Endothelial cell of umbilical vein (primary cell): ENCODE results near the gene RER1. TPM values are rescaled to one million over a fixed set of nuclear protein-coding genes. Genes with fewer than 3 reads are reported as not detected.

Source experiments
- BruUV-seq: library from RNA; stranded (reverse); fragments of 400-500 nt; replicated peaks from 2 replicates; lab custom pipeline; 2021; lab: Mats Ljungman, UMichigan
- CTCF ChIA-PET: fragments of 300-600, 350-600 bp; sonication (Branson Sonifier 250); formaldehyde crosslinking; loops from one replicate; lab custom pipeline; 2021; ENCODE audit warnings: antibody characterized with exemption, inconsistent platforms; lab: Charles Lee
- POLR2A ChIA-PET: fragments of 300-600, 350-600 bp; sonication (Branson Sonifier 250); formaldehyde crosslinking; loops from one replicate; lab custom pipeline; 2021; ENCODE audit warnings: antibody characterized with exemption, inconsistent platforms; lab: Charles Lee
- DNase-seq: peaks from one replicate; pipeline ENCODE4 v3.0.0-alpha.2; 2011; ENCODE audit warnings: low read depth, low spot score
- FAIRE-seq: peaks from 2 replicates; lab custom pipeline; 2011; peaks lifted over from hg19 to GRCh38; lab: Jason Lieb, UNC
- H2AFZ ChIP-seq: 2 replicates; pipeline ENCODE4 v1.6.0; 2012; ENCODE audit warnings: low read depth, low read length, control low read depth, inconsistent platforms
- H3K27ac ChIP-seq: 2 replicates; pipeline ENCODE4 v1.5.1; 2011; ENCODE audit warnings: low read depth, mild to moderate bottlenecking, control low read depth, low read length, moderate library complexity; ENCODE audit not compliant: insufficient read depth
- H3K27me3 ChIP-seq, 2 experiments: 2 replicates each; pipeline versions ENCODE4 v1.6.0 to v1.6.1; 2011; ENCODE audit warnings: low read length in 2 of 2, mixed read lengths in 1 of 2; ENCODE audit not compliant: control insufficient read depth in 2 of 2, insufficient read depth in 2 of 2
- H3K36me3 ChIP-seq, 2 experiments: 2 replicates in 1 of 2; 3 replicates in 1 of 2; pipeline ENCODE4 v1.5.1; 2011; ENCODE audit warnings: low read length in 2 of 2, mild to moderate bottlenecking in 1 of 2, moderate library complexity in 1 of 2; ENCODE audit not compliant: control insufficient read depth in 2 of 2, insufficient read depth in 2 of 2; ENCODE audit errors: extremely low read depth in 1 of 2
- H3K4me1 ChIP-seq: 3 replicates; pipeline ENCODE4 v1.5.1; 2011; ENCODE audit warnings: mild to moderate bottlenecking, low read length; ENCODE audit not compliant: control insufficient read depth, insufficient read depth; ENCODE audit errors: extremely low read depth
- H3K4me2 ChIP-seq: 2 replicates; pipeline ENCODE4 v1.6.1; 2011; ENCODE audit warnings: low read length, control low read depth, mixed read lengths; ENCODE audit not compliant: insufficient read depth
- H3K4me3 ChIP-seq, 3 experiments: fragments of 200-600 bp in 1 of 3; sonication (generic), shearing (Covaris generic) in 1 of 3; replicated peaks in 1 of 3; 2 replicates each; pipeline ENCODE4 v1.5.1; 2011 to 2016; ENCODE audit warnings: control low read depth in 3 of 3, low read length in 3 of 3, mild to moderate bottlenecking in 2 of 3, inconsistent platforms in 1 of 3, low read depth in 1 of 3, moderate library complexity in 1 of 3; ENCODE audit not compliant: insufficient read depth in 1 of 3
- H3K79me2 ChIP-seq: 2 replicates; pipeline ENCODE4 v1.6.0; 2012; ENCODE audit warnings: low read length, inconsistent platforms; ENCODE audit not compliant: control insufficient read depth, insufficient read depth
- H3K9ac ChIP-seq: replicated peaks from 2 replicates; pipeline ENCODE3; 2011; ENCODE audit warnings: low read length, control low read depth; ENCODE audit not compliant: insufficient read depth; ENCODE audit errors: extremely low read depth
- H3K9me1 ChIP-seq: replicated peaks from 3 replicates; pipeline ENCODE4 v1.6.0; 2011; ENCODE audit warnings: mild to moderate bottlenecking, low read length; ENCODE audit not compliant: control insufficient read depth, insufficient read depth; ENCODE audit errors: extremely low read depth
- H3K9me3 ChIP-seq: replicated peaks from 2 replicates; pipeline ENCODE4 v1.5.1; 2012; ENCODE audit warnings: low read length, inconsistent platforms; ENCODE audit not compliant: control insufficient read depth, insufficient read depth
- H4K20me1 ChIP-seq: replicated peaks from 2 replicates; pipeline ENCODE3; 2011; ENCODE audit warnings: mild to moderate bottlenecking, low read length; ENCODE audit not compliant: control insufficient read depth, insufficient read depth; ENCODE audit errors: extremely low read depth
- CTCF ChIP-seq, 2 donors: IDR thresholded peaks; 1 replicate in 1 of 2; 2 replicates in 1 of 2; pipeline ENCODE4 v1.5.1; 2011; ENCODE audit warnings: low read length in 2 of 2, mild to moderate bottlenecking in 2 of 2, moderate library complexity in 2 of 2, control low read depth in 1 of 2, inconsistent platforms in 1 of 2, low read depth in 1 of 2; ENCODE audit not compliant: insufficient read depth in 1 of 2; ENCODE audit errors: extremely low read depth in 1 of 2
- FOS ChIP-seq: IDR thresholded peaks from 2 replicates; pipeline ENCODE4 v1.6.1; 2011; ENCODE audit warnings: mild to moderate bottlenecking, low read length, moderate library complexity, borderline replicate concordance; ENCODE audit not compliant: insufficient read depth
- GATA2 ChIP-seq: IDR thresholded peaks from 2 replicates; pipeline ENCODE4 v1.7.0; 2011; ENCODE audit warnings: low read depth, mild to moderate bottlenecking, moderate library complexity, mixed read lengths, low read length; ENCODE audit not compliant: insufficient read length, insufficient read depth
- MYC ChIP-seq: IDR thresholded peaks from one replicate; pipeline ENCODE4 v1.6.1; 2011; ENCODE audit warnings: mild to moderate bottlenecking, low read depth, low read length
- POLR2A ChIP-seq: IDR thresholded peaks from 2 replicates; pipeline ENCODE4 v1.6.1; 2012; ENCODE audit warnings: low read depth, mild to moderate bottlenecking, control low read depth, low read length
- POLR2AphosphoS5 ChIP-seq: IDR thresholded peaks from 2 replicates; pipeline ENCODE4 v1.6.1; 2012; ENCODE audit warnings: low read depth, mild to moderate bottlenecking, control low read depth, low read length, moderate library complexity; ENCODE audit not compliant: insufficient read depth
- dilution Hi-C: fragments of 300-500 bp; cut with MboI; formaldehyde crosslinking; loops from one replicate; pipeline ENCODE4 v1.15.0; 2019; ENCODE audit warnings: low sequenced_read_pairs; ENCODE audit not compliant: extremely low pct_ligation_motif_present
- intact Hi-C: fragments of 100-400 bp; cut with micrococcal nuclease; formaldehyde crosslinking; loops from one replicate; pipeline ENCODE4 v1.10.0; 2022
- polyA plus RNA-seq, 4 experiments: library from polyadenylated mRNA; depleted of rRNA in 3 of 4; stranded (reverse) in 3 of 4; unstranded in 1 of 4; fragments of >200 nt; gene quantifications; 2 replicates each; pipeline versions ENCODE4 v1.2.1 to v1.2.3, GENCODE V29; 2011 to 2012; ENCODE audit warnings: missing spikeins in 1 of 4
- total RNA-seq: library from RNA; stranded (reverse); gene quantifications from 2 replicates; pipeline ENCODE4 v1.2.3, GENCODE V29; 2021
- TF ChIP-seq, protein P1 (sequence below): IDR thresholded peaks from 2 replicates; pipeline ENCODE4 v1.6.1; 2011; ENCODE audit not compliant: insufficient read depth, insufficient read length

The RER1 gene
- total and polyA plus RNA-seq, 2 donors (not counting 3 experiments of a cell fraction or from before 2014, with no cell fraction given): 179 to 292 TPM

- Histone ChIP-seq H3K4me1 (peaks cover 15% of the 10 kb centered on the region), H3K36me3 (peaks cover 12 to 37% of the 10 kb centered on the region in 2 experiments), H3K9me3 (no peaks in the 10 kb centered on the region), H3K27ac (no peak overlapping the region), H2AFZ (no peak overlapping the region), H4K20me1 (no peaks in the 10 kb centered on the region), H3K79me2 (peaks cover 4% of the 10 kb centered on the region), H3K4me3 (no peak overlapping the region), H3K27me3 (no peaks in the 10 kb centered on the region), H3K4me2 (no peak overlapping the region), H3K9me1 (no peaks in the 10 kb centered on the region), H3K9ac (no peak overlapping the region)
- DNase-seq (no peak), FAIRE-seq (no peak)
- intact Hi-C loops: loop anchor here (10.0 kb wide), 1 partner anchor 1217 kb away; the partner anchor contains the start of gene TPRG1L
- dilution Hi-C loops: no loop called here
- ChIA-PET POLR2A (no interaction called here), CTCF (interaction anchor here (1.5 to 2.6 kb wide), 3 partner anchors 26 to 213 kb away, joined by 4 to 9 read pairs (median 6); partner anchors contain the start of gene FAAP20)
- BruUV-seq: no TSS peak
- no peak for TF ChIP-seq POLR2A
- no peak for TF ChIP-seq CTCF (IDR thresholded peaks at IDR 0.05; ENCODE audit: extremely low read depth in 1 of 2, insufficient read depth in 1 of 2, low read depth in 1 of 2, low read length in 2 of 2)
- TF ChIP-seq MYC: no peak
- TF ChIP-seq FOS: no peak
- TF ChIP-seq POLR2AphosphoS5: no peak
- no peak for TF ChIP-seq GATA2
- TF ChIP-seq, protein P1, sequence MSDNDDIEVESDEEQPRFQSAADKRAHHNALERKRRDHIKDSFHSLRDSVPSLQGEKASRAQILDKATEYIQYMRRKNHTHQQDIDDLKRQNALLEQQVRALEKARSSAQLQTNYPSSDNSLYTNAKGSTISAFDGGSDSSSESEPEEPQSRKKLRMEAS: no peak
These were observed 16.3 kb downstream of the RER1 start for GRCh38 chr1:2407991-2408275.
